Measurements from ENCODE around the gene COLEC11. TPM values are rescaled to one million over a fixed set of nuclear protein-coding genes. Genes with fewer than 3 reads are reported as not detected.
"Not testable (repeated sequence)": the region's sequence is repeated elsewhere in the genome, so short reads cannot be mapped to it uniquely, and the experiment has no call there.

Gene COLEC11
- polyA plus RNA-seq (ENCODE audit: insufficient read length in 4 of 4): 1 to 10 TPM; 1.0 to 4.5 (median 2.3) TPM

DNA sequence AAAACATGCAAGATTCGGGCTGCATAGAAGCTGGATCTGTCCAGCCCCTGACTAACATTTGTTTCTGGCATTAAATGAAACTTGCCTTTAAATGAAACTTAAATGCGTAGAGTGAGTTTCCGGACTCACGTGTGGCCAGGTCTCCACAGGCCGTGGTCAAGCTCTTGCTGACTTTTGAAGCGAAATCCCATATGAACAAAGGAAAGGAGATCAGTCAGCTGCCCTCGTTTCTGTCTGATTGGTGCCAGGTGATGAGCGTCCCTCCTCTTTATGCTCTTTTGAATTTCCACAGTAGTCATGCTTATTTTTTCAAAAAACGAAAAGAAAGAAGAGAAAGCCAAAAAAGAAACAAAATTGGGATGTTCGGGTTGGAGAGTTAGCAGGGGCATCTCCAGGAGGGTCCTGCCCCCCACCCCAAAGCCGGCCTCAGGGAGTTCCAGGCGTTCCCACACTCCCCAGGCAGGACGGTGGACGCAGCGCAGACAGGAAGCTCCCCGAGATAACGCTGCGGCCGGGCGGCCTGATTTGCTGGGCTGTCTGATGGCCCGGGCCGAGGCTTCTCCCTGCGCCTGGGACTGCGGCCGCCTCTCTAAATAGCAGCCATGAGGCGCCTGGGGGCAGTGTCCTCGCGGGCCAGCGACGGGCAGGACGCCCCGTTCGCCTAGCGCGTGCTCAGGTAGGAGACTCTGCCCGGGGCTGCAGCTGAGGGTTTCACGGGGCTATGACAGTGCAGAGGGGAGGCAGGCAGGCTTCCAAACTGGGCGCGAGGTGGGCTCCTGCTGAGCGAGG is at the start of gene COLEC11:
TSS of gene COLEC11 (plus strand) at position 620 of the 789 bp plus-strand sequence. CDS start 9,229 bp downstream, outside the sequence.
- DNase-seq (ENCODE audit: low read depth in 4 of 4, low spot score in 2 of 4): peak in 1 of 4 donors; percentile 26

DNA sequence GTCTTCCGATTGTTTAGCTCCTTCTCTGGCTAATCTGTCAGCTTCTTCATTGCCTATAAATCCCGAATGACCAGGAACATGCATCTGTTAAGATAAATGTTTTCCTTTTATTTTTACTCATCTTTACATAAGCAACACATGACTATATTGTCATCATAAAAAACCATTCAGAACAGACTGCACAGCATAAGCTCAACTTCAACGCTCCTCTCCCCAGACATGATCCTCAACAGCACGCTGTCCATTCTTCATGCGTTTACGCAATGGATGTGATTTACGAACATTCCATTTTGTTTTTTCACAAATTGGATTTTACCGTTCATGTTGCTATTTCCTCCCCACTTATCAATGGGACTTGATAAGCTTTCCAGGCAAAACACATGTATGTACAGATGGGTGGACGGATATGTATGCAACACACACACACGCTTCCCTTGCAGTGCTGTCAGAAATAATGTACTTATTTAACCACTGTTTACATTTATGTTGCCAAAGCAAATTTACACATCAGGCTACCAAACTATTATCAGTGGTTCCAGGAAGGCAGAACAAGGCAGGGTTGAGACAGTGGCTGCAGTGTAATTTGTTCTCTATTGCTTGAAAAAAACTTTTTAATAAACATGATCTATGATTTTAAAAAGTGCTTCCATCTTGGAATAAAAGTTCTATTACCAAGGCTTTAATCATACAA is 49.0 kb upstream of the COLEC11 start:
- DNase-seq (ENCODE audit: low read depth in 4 of 4, low spot score in 2 of 4): no peak

DNA sequence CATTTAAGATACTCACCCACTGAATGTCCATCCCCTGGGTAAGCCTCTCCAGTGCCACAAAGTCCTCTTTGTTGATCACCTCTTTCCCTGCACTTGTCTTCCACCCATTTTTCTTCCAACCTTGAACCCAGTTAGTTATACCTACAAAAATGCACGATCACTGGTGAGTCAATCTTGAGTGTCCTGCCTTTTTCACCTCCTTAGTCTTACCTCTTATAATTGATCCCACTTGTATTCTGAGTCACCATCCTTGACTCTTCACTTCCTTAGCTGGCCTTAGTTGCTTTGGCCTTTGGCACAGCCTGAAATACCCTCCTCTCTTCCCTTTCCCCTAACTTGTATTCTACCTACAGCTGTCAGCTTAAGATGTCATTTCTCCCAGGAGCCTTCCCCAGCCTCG is 47.0 kb upstream of the COLEC11 start:
- no peak for DNase-seq (ENCODE audit: low read depth in 4 of 4, low spot score in 2 of 4)

DNA sequence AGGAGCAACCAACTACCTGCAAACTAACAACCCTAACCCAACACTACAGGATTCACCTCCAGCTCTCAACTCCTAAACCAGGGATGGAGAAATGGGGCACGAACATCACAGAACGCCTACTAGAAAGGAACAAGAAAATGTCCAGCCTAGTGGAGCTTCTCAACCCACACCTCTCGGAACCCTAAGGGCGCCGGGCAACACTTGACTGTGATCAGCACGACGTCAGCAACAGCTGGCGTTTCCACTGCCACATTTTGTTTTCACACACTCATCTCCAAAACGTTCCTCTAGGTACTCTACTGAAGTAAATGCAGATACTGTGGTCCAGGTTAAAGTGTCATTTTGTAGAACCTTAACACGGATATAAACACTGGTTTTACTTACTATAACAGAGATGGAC is 41.0 kb upstream of the COLEC11 start:
- no peak for DNase-seq (ENCODE audit: low read depth in 4 of 4, low spot score in 2 of 4)

DNA sequence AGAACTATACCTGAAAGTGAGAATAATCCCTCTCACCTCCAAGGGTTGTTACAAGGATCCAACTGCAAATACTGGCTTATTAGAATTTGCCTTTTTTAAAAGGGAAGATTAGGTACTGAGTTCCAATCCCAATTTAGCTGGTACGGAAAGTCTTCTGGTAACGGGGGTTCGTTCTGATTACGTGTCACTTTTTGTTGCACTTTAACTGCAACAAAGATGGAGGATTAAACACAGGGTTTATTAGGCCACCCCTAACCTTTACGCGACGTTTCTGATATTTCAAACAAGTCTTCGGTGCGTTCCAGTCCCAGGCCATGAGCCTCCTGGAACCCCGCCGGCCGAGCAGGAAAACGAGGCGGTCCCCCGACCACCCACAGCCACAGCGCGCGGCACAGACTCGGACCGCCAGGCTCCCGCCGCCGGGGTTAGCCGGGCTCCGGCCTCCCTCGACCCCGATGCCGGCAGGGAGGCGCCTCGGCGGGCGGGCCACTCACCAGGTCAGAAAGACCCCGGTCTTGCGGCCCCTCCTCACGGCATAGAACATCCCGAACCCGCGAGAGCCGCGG is 37.2 kb upstream of the COLEC11 start:
- DNase-seq (ENCODE audit: low read depth in 4 of 4, low spot score in 2 of 4): no peak

DNA sequence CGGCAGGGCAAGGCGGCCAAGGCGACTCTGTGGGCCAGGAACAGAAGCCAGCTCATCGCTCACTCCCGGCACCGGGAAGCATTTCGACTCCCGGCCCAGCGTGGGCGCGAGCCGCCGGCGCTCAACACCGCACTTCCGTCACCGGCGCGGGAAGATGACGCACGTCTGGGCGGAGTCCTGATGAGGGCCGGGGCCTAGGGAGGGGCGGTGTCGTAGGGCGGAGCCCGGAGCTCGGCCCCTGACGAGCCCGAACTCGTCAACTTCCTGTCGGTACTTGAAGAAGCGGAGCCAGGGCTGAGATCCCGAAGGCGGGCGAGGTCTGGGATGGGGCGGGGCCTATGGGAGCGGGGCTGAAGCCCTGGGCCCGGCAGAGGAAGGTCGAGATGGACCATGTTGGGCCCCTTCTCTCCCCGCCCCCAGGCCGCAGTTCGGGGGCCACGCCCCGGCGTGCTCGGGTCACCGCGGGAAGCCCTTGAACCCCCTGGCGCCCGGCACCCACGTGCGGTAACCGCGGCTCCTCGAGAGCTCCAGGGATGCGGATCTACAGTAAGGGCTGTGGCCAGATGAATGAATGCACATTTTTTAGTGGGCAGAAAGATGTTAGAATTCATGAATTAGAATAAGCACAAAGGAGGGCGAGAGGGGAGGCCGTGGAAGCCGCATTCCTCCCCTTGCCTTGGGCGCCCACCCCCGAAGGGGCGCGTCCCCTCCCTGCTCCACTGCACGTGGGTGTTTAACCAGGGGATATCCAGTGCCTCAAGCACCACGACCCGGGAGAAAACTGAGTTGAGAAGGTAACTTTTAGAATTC is 36.5 kb upstream of the COLEC11 start, which contains the start of gene RNASEH1:
TSS of gene RNASEH1 (minus strand) at position 129 of the 810 bp plus-strand sequence. CDS start at position 56, 73 bp downstream.
- peak; percentile 83 to 97 (median 95) for DNase-seq (ENCODE audit: low read depth in 4 of 4, low spot score in 2 of 4)

DNA sequence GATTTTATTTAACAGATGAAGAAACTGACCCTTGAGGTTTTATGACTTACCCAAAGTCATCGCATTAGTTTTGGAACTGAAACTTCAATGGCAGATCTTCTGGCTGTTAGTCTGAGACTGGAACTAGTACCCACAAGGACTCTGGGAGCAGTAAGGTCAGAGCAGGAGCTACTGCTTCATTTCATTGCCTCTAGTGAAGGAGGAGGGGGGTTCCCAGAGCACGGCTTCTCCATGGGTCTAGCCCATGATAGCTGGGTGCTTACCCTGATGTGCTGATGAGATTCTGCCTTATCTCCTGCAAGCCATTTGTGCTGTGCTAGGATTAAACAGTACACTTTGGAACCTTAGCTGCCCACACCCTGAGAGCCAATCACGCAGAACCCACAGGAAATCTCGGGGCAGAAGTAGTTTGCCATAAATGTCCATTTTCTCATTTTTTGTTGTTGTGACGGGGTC is 31.4 kb upstream of the COLEC11 start:
- no peak for DNase-seq (ENCODE audit: low read depth in 4 of 4, low spot score in 2 of 4)

DNA sequence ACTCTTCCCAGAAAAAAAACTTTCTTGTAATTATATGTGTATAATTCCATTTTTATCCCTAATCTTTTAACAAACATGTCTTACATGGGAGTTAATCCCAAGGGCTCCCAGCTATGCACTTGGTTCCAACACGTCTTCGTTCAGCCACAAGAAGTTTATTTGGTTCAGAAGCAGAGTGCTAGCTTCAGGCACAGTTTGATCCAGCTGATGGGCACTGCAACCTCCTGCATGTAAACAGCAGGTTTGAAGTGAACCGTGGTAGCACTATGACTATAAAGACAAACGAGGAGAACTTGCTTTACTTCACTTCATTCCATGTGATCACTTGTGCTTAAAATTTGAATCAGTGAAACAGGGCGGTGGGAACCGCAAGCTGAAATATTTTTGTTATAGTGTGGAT is 29.8 kb upstream of the COLEC11 start:
- DNase-seq (ENCODE audit: low read depth in 4 of 4, low spot score in 2 of 4): no peak

DNA sequence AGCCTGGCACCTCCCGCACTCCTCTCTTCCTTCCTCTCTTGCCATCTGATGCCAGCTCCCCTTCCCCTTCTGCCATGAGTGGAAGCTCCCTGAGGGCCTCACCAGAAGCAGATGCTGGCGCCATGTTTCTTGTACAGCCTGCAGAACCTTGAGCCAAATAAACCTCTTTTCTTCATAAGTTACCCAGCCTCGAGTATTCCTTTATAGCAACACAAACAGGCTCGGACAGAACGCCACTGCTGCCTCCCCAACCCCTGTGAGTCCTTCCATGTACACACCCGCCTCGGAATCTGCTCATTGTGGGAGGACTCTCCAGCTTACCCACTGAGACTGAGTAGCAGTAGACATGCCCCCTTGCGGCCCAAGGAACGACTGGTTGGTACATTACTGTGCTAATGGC is 28.1 kb upstream of the COLEC11 start:
- no peak for DNase-seq (ENCODE audit: low read depth in 4 of 4, low spot score in 2 of 4)

DNA sequence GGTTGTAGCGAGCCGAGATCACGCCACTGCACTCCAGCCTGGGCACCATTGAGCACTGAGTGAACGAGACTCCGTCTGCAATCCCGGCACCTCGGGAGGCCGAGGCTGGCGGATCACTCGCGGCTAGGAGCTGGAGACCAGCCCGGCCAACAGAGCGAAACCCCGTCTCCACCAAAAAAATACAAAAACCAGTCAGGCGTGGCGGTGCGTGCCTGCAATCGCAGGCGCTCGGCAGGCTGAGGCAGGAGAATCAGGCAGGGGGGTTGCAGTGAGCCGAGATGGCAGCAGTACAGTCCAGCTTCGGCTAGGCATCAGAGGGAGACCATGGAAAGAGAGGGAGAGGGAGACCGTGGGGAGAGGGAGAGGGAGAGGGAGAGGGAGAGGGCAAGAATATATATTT is 25.3 kb upstream of the COLEC11 start:
- DNase-seq (ENCODE audit: low read depth in 4 of 4, low spot score in 2 of 4): not testable (repeated sequence)

DNA sequence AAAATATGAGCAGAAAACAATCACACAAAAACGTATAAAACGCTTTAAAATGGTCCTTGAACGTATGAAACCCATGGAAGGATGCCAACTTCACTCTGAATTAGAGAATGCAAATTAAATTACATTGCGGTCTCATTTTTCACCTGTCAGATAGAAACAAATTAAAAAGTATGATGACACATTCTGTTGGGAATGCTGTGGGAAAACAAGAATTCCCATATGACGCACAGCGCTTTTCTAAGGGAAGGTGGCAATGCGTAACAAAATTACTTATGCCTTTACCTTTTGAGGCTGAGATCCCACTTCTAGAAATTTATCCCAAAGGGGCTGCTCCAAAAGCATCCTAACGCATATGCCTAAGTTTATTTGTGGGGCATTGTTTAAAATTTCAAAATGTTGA is 23.6 kb upstream of the COLEC11 start:
- no peak for DNase-seq (ENCODE audit: low read depth in 4 of 4, low spot score in 2 of 4)

DNA sequence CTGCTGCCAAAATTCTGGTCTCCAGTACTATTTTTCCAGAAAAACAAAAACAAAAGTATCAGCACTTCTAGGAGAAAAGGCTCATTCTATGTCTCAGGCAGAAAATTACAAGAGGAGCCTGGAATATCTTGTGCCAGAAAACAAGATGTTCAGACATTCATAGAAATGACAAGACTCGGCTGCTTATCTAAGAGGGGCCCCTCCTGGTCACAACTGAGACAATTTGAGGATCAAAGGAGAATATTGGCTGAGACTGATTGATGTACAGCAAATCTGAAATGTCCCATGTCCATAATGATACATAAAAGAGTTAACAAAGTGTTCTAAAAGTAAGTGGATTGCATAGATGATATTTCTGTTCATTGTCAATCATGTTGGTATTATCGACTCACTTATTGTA is 22.3 kb upstream of the COLEC11 start:
- no peak for DNase-seq (ENCODE audit: low read depth in 4 of 4, low spot score in 2 of 4)

DNA sequence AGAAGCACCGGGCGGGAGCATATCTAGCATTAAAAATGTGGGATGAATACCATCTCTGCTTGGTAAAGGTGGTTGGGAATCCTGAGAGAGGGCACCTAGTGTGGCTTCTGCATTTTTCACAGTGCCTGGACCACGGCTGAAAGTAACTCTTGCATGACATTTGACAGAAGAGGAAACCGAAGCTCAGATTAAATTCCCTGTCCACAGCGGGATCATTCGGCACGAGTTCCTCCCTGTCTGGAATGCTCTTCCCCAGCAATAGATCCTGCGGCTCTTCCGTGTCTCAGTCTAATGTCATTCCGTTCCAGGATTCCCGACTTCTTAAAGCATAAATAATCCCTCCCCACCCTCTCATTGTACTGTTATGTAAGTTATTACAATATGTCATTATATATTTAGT is 20.8 kb upstream of the COLEC11 start:
- no peak for DNase-seq (ENCODE audit: low read depth in 4 of 4, low spot score in 2 of 4)

DNA sequence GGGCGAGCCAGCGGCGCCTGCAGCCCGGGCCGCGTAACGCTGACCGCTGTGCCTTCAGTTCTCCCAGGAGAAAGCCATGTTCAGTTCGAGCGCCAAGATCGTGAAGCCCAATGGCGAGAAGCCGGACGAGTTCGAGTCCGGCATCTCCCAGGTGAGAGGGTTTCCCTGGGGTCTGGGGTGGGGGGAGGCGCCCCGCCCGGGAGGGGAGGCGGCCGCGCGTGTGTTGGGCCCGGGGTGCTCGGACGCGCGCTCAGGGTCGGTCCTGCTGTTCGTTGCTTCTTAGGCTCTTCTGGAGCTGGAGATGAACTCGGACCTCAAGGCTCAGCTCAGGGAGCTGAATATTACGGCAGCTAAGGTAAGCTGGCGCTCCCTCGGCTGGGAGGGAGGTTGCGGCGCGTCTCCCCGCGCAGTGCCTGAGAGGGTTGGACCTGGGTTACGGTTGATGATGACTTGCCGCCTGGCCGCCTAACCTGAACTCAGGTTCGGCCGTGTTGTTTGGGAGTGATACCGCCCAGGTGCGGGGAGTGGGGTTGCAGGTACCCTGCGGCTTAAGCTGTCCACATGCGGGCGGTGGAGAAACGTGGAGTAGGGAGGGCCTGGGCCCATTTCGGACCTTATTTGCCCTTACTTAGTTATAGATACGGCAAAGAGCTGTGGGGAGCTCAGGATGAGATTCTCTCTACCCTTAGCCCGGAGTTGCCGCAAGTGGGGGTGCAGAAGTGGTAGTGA is 19.2 kb upstream of the COLEC11 start:
- DNase-seq (ENCODE audit: low read depth in 4 of 4, low spot score in 2 of 4): no peak

DNA sequence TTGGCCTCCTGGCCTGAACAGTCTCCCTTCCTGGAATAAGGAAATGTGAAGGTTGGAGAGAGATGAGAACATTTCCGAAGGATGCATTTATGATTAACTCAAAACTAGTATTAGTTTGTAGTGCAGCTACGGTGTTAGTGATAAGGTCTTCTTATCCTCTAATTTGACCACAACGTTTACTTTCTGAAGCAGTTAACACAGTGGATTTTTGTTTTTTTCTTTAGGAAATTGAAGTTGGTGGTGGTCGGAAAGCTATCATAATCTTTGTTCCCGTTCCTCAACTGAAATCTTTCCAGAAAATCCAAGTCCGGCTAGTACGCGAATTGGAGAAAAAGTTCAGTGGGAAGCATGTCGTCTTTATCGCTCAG is 18.7 kb upstream of the COLEC11 start:
- not testable (repeated sequence) for DNase-seq (ENCODE audit: low read depth in 4 of 4, low spot score in 2 of 4)

DNA sequence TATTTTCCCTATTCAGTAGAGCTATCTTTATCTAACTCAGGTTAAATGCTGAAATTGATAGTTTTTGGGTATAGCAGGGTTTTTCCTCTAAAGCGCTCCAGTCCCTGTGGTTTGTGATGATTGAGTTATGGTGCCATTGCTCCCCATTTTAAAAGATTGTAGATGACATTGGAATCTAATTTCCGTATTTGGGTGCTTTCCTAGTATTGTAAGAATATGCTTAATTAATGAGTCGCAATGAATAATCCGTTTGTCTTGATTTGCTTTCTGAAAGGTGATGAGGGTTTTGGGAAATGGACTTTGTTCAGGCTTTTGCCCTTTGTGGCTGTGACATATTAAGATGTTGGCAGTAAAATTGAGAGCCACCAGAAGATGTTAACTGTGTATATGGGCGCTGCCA is 15.9 kb upstream of the COLEC11 start:
- no peak for DNase-seq (ENCODE audit: low read depth in 4 of 4, low spot score in 2 of 4)

DNA sequence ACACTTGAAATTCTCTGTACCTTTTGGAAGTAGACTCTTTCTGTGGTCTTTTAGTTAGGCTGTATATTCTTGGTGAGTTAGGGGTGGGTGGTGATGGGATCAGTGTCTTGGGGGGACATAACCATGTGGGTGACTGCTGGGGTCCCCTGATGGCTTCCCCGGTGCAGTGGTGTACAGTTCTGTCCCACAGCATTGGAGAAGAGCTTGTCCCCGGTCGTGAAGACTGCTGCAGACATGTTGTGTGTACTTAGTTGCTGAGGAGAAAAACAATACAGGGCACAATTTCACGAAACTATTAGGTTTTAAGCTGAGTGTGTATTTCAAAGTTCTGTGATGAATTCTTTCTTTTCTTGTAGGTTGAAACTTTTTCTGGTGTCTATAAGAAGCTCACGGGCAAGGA is 14.5 kb upstream of the COLEC11 start:
- DNase-seq (ENCODE audit: low read depth in 4 of 4, low spot score in 2 of 4): no peak

DNA sequence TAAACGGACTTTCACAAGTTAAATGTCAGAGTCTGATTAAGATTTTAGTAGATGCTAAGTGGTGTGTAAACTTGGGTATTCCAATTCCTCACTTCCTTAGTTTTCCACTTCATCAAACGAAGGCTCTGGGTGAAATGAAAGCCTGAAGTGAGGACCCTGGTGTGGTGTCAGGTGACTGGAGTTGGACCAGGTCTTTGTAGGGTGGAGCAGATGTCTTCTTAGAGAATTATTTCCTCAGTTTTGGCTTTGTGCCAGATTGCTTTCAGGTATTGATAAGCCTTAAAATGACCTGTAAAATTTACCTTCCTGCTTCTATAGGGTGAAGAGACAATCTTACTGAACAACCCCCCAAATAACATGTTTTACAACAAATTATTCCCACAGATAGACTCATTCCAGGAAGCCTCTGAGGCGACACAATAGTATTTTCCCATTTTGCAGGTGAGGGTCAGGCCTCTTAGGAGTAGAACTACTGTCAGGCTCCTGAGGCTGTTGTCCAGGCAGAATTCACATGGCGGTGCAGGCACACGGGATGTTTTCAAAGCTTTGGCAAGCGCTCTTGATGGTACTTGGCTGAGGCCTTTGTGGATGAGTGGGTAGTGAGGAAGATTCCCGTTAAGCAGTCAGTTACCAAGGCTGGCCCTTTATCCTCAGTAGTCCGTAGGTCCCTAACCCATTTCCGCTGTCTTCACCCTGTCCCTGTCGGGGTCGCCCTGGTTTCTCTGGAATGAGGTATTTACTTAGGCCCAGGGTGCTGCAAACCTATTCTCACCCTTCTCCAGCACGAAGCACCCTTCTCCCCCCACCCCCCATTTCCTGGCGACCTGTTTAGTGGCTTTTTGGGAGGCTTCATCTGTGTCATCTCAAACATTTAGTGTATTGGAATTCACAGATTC is 13.3 kb upstream of the COLEC11 start:
- DNase-seq (ENCODE audit: low read depth in 4 of 4, low spot score in 2 of 4): no peak

DNA sequence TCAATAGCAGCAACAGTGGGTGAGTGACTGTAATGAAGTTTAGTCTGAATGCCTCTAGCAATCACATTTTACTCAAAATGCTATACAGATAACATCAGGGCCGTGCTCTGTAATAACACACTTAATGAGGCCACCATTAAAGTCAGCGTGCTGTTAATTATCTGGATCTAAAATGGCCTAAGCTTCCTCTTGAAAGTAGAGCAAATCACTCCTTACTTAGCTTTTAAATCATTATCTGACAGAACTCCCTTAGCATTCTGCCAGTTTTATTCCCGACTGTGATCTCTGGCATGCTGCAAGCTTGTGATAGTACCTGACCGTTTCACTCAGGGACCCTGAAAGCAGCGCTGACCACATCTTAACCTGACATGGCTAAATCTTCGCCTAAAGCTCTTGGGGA is 10.8 kb upstream of the COLEC11 start:
- DNase-seq (ENCODE audit: low read depth in 4 of 4, low spot score in 2 of 4): no peak
